ENCODE results near the gene ETV6. TPM values are rescaled to one million over a fixed set of nuclear protein-coding genes. Genes with fewer than 3 reads are reported as not detected.

Gene ETV6
- 9.5 and 20.3 TPM in 2 replicates for total RNA-seq

GRCh38 chr12:11649413-11650285 lies at the start of gene ETV6:
TSS of gene ETV6 (plus strand) at chr12:11649674. CDS start at chr12:11650128, 454 bp downstream.

